SKM-1 (cell line): ENCODE measurements around the gene DHRS7.
"Not testable (repeated sequence)": the region's sequence is repeated elsewhere in the genome, so short reads cannot be mapped to it uniquely, and the experiment has no call there.

Source experiments
- DNase-seq: peaks from one replicate; lab custom pipeline; 2025; ENCODE audit not compliant: unreplicated experiment; lab: John Stamatoyannopoulos, UW

The DHRS7 gene

DNA sequence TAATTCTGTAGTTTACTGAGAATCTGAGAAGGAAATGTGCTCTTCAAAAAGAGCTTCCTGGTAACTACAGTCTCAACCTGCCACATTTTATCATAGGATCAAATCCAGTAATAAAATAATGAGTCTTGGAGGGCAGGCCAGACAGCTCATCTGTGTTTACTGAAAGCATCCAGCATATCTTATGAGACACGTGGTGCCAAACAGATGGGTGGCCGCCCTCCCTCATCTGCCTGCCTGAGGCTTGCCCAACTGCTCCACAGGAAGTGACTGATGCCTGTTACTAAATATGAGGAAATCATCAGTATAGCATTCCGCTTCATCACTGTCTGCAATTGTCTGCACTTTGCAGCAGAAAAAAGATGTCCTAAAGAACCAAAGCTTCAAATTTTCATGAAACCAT, 13.5 kb downstream of the DHRS7 start:
- DNase-seq, result peak; percentile 71

DNA sequence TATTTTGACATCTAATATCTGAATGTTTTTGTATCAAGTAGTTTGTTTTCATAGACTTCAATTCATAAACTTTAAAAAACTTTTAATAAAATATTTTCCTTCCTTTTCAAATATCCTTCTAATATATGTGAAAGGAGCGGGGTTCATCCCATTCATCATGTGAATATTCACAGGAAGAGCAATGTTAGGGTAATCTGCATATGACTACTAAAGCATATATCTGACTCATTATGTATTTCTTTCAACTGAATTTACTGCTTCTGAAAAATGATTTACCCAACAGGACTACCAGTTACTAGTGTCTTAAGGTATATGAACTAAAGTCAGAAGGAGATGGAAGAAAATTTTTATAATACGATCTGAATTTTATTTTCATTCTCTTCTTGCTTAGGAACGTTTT, 30.5 kb downstream of the DHRS7 start:
- DNase-seq, result no peak

DNA sequence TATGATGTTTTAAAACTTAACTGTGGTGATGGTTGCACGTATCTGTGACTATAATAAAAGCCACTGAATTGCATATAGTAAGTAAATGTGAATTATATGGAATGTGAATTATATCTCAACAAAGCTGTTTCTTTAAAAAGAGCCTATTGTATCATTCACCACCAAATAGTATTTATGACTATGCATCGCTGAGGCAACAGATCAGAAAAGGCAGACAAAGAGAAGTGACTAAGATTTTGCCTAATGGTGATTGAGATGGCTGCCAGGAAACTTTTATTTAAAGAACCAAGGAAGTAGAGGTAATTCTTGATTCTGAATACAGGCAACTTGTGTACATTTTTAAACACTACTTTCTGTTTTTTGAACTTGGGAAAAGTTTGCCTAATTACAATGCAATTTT, 31.7 kb downstream of the DHRS7 start:
- no peak for DNase-seq

DNA sequence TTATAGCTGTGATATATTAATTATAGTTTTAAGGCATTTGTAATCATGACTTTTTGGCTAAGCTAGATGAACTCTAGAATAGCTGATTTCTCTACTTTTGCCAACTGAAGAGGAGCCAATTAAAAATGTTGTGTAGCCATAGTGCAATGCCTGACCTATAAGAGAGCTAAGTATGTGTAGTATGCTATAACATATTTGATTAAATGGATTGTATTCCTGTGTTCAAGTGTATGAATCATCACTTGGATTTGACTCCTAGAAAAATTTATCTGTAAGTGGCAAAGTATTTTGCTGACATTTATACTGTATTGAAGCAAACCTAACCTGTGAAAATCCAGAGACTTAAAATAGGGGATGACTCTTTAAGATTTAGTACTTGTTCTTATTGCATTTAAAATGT, 39.3 kb downstream of the DHRS7 start:
- DNase-seq, result no peak

DNA sequence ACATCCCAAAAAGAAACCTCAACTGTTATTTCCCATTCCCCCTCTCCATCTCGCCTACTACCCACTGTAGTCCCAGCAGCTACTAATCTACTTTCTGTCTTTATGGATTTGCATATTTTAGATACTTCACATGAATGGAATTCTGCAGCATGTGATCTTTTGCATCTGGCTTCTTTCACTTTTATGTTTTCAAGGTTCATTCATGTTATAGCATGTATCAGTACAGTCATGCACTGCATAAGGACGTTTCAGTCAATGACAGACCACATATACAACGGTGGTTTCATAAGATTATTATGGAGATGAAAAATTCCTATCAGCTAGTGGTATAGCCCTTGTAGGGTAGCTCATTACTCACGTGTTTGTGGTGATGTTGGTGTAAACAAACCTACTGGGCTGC, 49.0 kb downstream of the DHRS7 start:
- DNase-seq, result no peak

DNA sequence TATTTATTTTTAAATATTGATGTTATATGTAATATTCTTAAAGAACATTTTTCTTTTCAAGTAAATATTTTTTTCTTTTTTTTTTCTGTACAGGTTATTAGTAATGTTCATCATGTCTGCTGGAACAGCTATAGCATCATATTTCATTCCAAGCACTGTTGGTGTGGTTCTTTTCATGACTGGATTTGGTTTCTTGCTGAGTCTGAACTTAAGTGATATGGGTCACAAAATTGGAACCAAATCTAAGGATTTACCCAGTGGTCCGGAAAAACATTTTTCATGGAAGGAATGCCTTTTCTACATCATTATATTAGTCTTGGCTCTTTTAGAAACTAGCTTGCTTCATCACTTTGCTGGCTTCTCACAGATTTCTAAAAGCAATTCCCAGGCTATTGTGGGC, 50.3 kb downstream of the DHRS7 start:
- DNase-seq, result no peak

DNA sequence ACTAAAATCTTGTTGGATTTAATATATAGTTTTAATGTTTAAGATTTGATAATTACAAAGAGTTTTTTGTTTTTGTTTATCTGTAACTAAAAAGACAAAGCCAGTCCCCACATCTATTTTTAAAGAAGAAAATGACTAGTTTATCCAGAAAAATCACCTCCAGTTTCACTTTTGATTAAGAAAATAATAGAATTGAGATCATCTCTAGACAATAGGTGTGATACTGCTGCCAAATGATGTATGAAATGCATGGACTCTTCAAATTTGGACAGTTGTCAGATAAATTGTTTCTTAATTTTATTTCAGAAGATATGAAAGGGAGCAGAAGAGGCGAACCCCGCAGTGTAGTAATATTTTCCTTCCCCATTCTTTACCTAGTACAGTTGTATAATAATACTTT, 53.5 kb downstream of the DHRS7 start:
- DNase-seq, result no peak

DNA sequence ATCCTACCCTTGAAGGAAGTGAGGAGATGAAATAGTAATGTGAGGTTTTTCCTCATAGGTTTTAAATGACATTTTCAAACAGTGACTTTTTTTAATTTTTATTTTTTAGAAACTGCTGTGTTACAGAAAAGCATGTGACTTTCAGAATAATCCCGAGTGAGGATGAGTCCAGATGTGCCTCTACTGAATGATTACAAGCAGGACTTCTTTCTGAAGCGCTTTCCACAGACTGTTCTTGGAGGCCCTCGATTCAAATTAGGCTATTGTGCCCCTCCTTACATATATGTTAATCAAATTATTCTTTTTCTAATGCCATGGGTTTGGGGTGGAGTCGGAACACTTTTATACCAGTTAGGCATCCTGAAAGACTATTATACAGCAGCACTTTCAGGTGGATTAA, 57.7 kb downstream of the DHRS7 start:
- DNase-seq, result no peak

DNA sequence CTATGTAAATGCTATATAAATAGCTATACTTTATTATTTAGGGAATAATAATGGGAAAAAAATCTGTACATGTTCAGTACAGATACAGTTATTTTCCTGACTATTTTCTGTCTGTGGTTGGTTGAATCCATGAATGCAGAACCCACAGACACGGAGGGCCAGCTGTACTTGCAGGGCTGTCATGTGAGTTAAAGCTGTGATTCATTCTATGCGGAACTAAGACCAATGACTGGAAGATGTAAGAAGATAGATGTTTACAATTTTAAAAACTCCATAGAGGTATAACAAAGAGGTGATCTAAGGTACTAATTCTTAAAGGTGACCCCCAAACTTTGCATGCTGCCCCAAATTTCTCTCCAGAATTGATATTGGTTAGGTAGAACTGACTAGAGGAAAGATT, 58.9 kb downstream of the DHRS7 start:
- DNase-seq, result no peak

DNA sequence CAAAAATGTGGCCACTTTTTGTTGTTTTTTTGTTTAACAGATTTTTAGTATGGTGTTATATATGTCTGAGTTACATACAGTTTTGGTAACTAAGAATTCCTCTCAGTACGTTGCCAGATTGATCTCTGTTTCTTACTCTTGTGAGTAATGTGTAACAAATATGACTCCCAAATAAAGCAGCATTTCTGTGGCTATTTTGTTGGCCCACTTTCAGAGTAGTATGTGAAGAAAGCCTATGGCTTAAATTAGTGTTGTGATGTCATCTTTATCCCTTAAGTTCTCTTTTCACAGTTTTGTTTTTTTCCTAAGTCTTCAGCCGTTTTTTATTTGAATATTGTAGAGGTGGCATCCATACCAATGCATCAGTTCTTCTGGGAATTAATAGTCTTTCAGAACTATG, 62.8 kb downstream of the DHRS7 start:
- no peak for DNase-seq

DNA sequence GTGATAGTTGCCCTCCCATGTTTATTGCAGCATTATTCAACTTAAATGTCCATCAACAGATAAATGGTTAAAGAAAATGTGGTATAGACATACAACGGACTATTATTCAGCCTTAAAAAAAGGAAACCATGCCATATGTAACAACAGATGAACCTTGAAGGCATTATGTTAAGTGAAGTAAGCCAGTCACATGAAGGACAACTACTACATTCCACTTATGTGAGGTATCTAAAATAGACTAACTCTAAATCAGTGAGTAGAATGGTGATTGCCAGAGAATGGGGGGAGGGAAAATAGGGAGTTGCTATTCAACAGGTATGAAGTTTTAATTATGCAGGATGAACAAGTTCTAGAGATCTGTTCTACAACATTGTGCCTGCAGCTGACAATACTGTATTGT, 63.4 kb downstream of the DHRS7 start:
- DNase-seq, result no peak

DNA sequence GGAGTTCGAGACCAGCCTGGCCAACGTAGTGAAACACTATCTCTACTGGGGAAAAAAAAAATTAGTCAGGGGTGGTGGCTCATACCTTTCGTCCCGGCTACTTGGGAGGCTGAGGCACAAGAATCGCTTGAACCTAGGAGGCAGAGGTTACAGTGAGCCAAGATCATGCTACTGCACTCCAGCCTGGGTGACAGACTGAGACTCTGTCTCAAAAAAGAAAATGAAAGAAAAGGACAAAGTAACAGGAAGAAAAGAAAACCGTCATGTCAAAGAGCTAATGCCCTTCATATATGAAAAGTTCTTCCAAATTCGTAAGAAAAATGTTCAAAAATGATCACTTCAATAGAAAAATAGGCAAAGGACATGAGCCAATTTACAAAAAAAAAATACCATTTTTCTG, 65.3 kb downstream of the DHRS7 start:
- DNase-seq, result not testable (repeated sequence)

DNA sequence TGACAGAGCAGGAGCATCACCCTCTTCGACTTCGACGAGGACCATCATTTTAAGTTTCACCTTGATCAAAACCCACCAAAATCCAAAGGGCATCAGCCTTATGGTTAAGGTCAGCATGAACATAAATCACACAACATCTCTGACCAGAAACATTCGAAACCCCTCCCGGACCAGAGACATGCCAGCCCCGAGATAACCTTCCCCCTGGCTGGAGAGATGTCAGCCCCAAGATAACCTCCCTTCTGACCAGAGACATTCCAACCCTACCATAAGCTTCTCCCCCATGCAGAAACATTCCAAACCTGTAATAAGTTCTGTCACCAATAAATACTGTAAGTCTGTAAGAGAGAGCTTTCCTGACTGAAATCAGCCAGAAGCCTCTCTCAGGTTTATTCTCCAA, 67.2 kb downstream of the DHRS7 start:
- no peak for DNase-seq

DNA sequence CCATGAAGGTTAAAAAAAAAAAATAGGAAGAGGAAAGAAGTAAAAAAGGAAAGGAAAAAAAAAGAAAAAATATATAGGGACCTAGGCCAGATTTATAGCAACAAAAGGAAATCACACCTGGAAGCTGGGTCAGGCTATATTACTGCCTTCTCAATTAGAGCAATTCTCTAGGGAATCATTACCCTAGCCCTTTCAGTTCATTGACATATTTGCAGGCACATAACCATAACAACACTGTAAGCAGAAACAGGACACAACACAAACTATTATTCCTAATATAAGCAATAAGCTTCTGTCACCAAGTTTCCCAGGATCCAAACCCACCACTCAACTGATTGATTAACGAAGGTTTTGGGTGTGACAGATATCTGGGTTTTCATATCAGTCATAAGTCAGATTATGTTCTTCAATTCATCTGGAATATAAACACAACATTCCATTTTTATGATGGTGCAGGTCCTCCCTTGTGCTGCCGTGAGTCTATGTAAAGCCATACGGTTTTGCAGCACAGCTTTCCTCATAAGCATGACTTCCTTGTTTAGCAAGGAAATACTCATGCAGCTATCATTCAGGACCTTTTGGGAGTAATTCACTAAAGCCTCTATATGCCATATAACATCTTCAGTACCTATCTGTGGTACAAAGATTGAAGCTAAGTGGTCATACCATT, 69.3 kb downstream of the DHRS7 start:
- no peak for DNase-seq

DNA sequence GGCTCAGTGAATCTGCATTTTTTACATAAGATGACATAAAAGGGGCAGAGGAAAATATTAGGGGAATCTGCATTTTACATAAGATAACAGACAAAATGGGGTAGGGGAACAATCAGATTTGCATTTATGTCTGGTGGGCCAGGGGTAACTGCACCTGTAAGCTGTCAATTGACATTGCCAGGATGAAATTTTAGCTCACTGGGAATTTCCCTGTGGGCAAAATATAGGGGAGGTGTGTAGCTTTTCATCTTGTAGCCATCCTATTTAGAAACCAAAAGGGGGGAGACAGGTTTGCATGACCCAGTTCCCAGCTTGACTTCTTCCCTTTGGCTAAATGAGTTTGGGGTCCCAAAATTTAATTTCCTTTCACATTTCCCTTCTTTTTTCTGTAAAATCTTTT, 70.0 kb downstream of the DHRS7 start:
- no peak for DNase-seq

DNA sequence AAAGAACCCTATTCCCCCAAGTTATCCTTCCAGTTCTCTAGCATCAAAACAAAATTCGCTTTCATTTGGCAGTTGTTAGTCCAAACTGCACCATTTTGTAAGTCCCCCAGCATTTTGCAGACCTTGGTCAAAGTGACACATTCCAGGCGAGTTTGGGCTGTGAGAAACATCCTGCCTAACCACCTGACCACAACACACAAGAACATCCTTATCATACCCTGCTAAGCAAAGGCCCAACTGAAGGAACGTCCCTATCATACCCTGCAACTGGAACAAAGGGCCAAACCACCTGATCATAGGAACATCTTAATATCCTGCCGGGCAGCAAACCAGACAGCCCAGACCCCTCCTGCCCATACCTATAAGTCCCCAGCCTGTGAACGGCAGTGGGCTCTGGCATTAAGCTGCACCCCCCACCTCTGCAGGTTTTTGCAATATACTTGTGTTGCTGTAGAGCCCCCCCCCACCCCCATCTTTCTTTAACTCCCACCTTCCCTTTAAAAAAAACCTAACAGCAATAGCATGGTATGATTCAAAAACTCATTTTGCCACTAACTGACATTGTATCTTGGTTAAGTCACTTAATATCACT, 70.8 kb downstream of the DHRS7 start:
- no peak for DNase-seq
